ENCODE measurements around the gene IGF2R.

The IGF2R gene

GRCh38 chr6:160141001-160141726 is 172.3 kb downstream of the IGF2R start:
- TF ChIP-seq TAF1 (IDR thresholded peaks at IDR 0.05; ENCODE audit: borderline replicate concordance, low read depth, low read length) = no peak
- no peak for TF ChIP-seq POLR2AphosphoS5 (IDR thresholded peaks at IDR 0.05; ENCODE audit: low read depth, low read length)
- TF ChIP-seq POLR2A (IDR thresholded peaks at IDR 0.05; ENCODE audit: low read depth, low read length) = no peak
- FAIRE-seq (no peak), DNase-seq (ENCODE audit: insufficient read length) (no peak)

- TF ChIP-seq POLR2AphosphoS5 (IDR thresholded peaks at IDR 0.05; ENCODE audit: low read depth, low read length) (no peak), TAF1 (IDR thresholded peaks at IDR 0.05; ENCODE audit: borderline replicate concordance, low read depth, low read length) (no peak), POLR2A (IDR thresholded peaks at IDR 0.05; ENCODE audit: low read depth, low read length) (no peak)
- no peak for DNase-seq (ENCODE audit: insufficient read length)
- no peak for FAIRE-seq
These were observed 173.3 kb downstream of the IGF2R start for GRCh38 chr6:160142115-160142715.

GRCh38 chr6:160146454-160147145 is 177.7 kb downstream of the IGF2R start:
- DNase-seq (ENCODE audit: insufficient read length) (no peak), FAIRE-seq (no peak)
- no peak for TF ChIP-seq POLR2A (IDR thresholded peaks at IDR 0.05; ENCODE audit: low read depth, low read length)
- no peak for TF ChIP-seq POLR2AphosphoS5 (IDR thresholded peaks at IDR 0.05; ENCODE audit: low read depth, low read length)
- TF ChIP-seq TAF1 (IDR thresholded peaks at IDR 0.05; ENCODE audit: borderline replicate concordance, low read depth, low read length) = no peak

- DNase-seq (ENCODE audit: insufficient read length) (no peak), FAIRE-seq (no peak)
- TF ChIP-seq POLR2A (IDR thresholded peaks at IDR 0.05; ENCODE audit: low read depth, low read length) (no peak), TAF1 (IDR thresholded peaks at IDR 0.05; ENCODE audit: borderline replicate concordance, low read depth, low read length) (no peak)
These were observed 178.3 kb downstream of the IGF2R start for GRCh38 chr6:160147146-160147536.

- no peak for FAIRE-seq
These were observed 185.6 kb downstream of the IGF2R start for GRCh38 chr6:160154471-160154870.

GRCh38 chr6:160156842-160157241 is 188.0 kb downstream of the IGF2R start:
- no peak for TF ChIP-seq TAF1 (IDR thresholded peaks at IDR 0.05; ENCODE audit: borderline replicate concordance, low read depth, low read length)
- TF ChIP-seq POLR2A (IDR thresholded peaks at IDR 0.05; ENCODE audit: low read depth, low read length) = no peak
- TF ChIP-seq POLR2AphosphoS5 (IDR thresholded peaks at IDR 0.05; ENCODE audit: low read depth, low read length) = no peak
- DNase-seq (ENCODE audit: insufficient read length) (no peak), FAIRE-seq (no peak)

More at GRCh38 chr6:160154471-160154870, 185.6 kb downstream of the IGF2R start:
- no peak for DNase-seq (ENCODE audit: insufficient read length)
- TF ChIP-seq POLR2AphosphoS5 (IDR thresholded peaks at IDR 0.05; ENCODE audit: low read depth, low read length) (no peak), TAF1 (IDR thresholded peaks at IDR 0.05; ENCODE audit: borderline replicate concordance, low read depth, low read length) (no peak), POLR2A (IDR thresholded peaks at IDR 0.05; ENCODE audit: low read depth, low read length) (no peak)

- FAIRE-seq = no peak
- TF ChIP-seq POLR2A (IDR thresholded peaks at IDR 0.05; ENCODE audit: low read depth, low read length) = no peak
- TF ChIP-seq TAF1 (IDR thresholded peaks at IDR 0.05; ENCODE audit: borderline replicate concordance, low read depth, low read length) = no peak
- TF ChIP-seq POLR2AphosphoS5 (IDR thresholded peaks at IDR 0.05; ENCODE audit: low read depth, low read length) = no peak
- DNase-seq (ENCODE audit: insufficient read length) = no peak
These were observed 191.6 kb downstream of the IGF2R start for GRCh38 chr6:160160450-160160849.

All from GM12892 (cell line).